IMR-90 (cell line): ENCODE data around the gene LY6G6F.

Experiments used
- CEBPB ChIP-seq: IDR thresholded peaks from 2 replicates; pipeline ENCODE4 v1.6.1; 2012; ENCODE audit warnings: low read depth, low read length, improper control_type of control experiment
- CHD1 ChIP-seq: IDR thresholded peaks from 2 replicates; pipeline ENCODE4 v1.6.1; 2012; ENCODE audit warnings: low read depth, low read length, improper control_type of control experiment
- CTCF ChIP-seq: conservative IDR thresholded peaks from 2 replicates; pipeline ENCODE4 v1.5.1; 2012; ENCODE audit warnings: mild to moderate bottlenecking, low read depth, low read length, improper control_type of control experiment
- ELK1 ChIP-seq: fragments of 150-350 bp; IDR thresholded peaks from 2 replicates; pipeline ENCODE4 v1.6.1; 2016; ENCODE audit warnings: low read depth, mild to moderate bottlenecking, low read length, moderate library complexity, borderline replicate concordance
- FOS ChIP-seq: fragments of 150-350 bp; IDR thresholded peaks from 2 replicates; pipeline ENCODE4 v1.6.1; 2016; ENCODE audit warnings: low read depth, low read length
- POLR2A ChIP-seq: IDR thresholded peaks from 2 replicates; pipeline ENCODE4 v1.6.1; 2012; ENCODE audit warnings: mild to moderate bottlenecking, low read depth, low read length
- RAD21 ChIP-seq: IDR thresholded peaks from 2 replicates; pipeline ENCODE4 v1.6.1; 2012; ENCODE audit warnings: low read length, improper control_type of control experiment
- RFX5 ChIP-seq: IDR thresholded peaks from 2 replicates; pipeline ENCODE4 v1.8.0; 2012; ENCODE audit warnings: low read depth, mild to moderate bottlenecking, low read length, moderate library complexity
- SMC3 ChIP-seq: fragments of 150-350 bp; IDR thresholded peaks from 2 replicates; pipeline ENCODE4 v1.6.1; 2016; ENCODE audit warnings: low read depth, mild to moderate bottlenecking, antibody characterized with exemption, low read length, moderate library complexity

GRCh38 chr6:31736021-31736767 lies 29.5 kb downstream of the LY6G6F start, which contains the start of gene CLIC1:
- no peak for TF ChIP-seq CTCF
- no peak for TF ChIP-seq RAD21
- no peak for TF ChIP-seq RFX5
- no peak for TF ChIP-seq SMC3
- TF ChIP-seq POLR2A = peak; percentile 83
- TF ChIP-seq ELK1 = no peak
- peak; percentile 44; the same call in 1 of the 2 replicates for TF ChIP-seq FOS
- TF ChIP-seq CHD1 = no peak
- TF ChIP-seq CEBPB = no peak
